ENCODE measurements around the gene MOB3B.

- TF ChIP-seq CTCF (IDR thresholded peaks at IDR 0.05; ENCODE audit: low read length), result no peak
- no peak for TF ChIP-seq EZH2 (IDR thresholded peaks at IDR 0.05; ENCODE audit: borderline replicate concordance, low read length)
Observed at GRCh38 chr9:27362447-27363210, 167.0 kb downstream of the MOB3B start.
